Endothelial cell (in vitro differentiated cells): ENCODE results near the gene FMO4. TPM values are rescaled to one million over a fixed set of nuclear protein-coding genes. Genes with fewer than 3 reads are reported as not detected.
"Not testable (repeated sequence)": the region's sequence is repeated elsewhere in the genome, so short reads cannot be mapped to it uniquely, and the experiment has no call there.

ENCODE experiments used
- DNase-seq: peaks from one replicate; pipeline ENCODE4 v3.0.0; 2021; ENCODE audit warnings: low spot score
- H3K27ac Mint-ChIP-seq: one replicate; pipeline ENCODE4 v1.8.0; 2021; ENCODE audit warnings: mixed read lengths, inconsistent platforms; ENCODE audit not compliant: unreplicated experiment
- H3K27me3 Mint-ChIP-seq: one replicate; pipeline ENCODE4 v1.8.0; 2021; ENCODE audit warnings: mild to moderate bottlenecking, moderate library complexity, mixed read lengths, inconsistent platforms; ENCODE audit not compliant: unreplicated experiment
- H3K36me3 Mint-ChIP-seq: one replicate; pipeline ENCODE4 v1.8.0; 2021; ENCODE audit warnings: mild to moderate bottlenecking, low read depth, mixed read lengths, inconsistent platforms; ENCODE audit not compliant: unreplicated experiment
- H3K4me1 Mint-ChIP-seq: one replicate; pipeline ENCODE4 v1.8.0; 2021; ENCODE audit warnings: mild to moderate bottlenecking, mixed read lengths, inconsistent platforms; ENCODE audit not compliant: unreplicated experiment
- H3K4me3 Mint-ChIP-seq: one replicate; pipeline ENCODE4 v1.8.0; 2021; ENCODE audit warnings: mild to moderate bottlenecking, mixed read lengths, inconsistent platforms; ENCODE audit not compliant: unreplicated experiment
- H3K9me3 Mint-ChIP-seq: one replicate; pipeline ENCODE4 v1.8.0; 2021; ENCODE audit warnings: mixed read lengths, inconsistent platforms; ENCODE audit not compliant: unreplicated experiment
- total RNA-seq: library from RNA; stranded (reverse); fragmentation: NEBNext Ultra II Directional; extraction: Animal tissue kit (Norgen Biotek cat#: 25700); gene quantifications from one replicate; pipeline ENCODE4 v1.2.1, GENCODE V29; 2021; ENCODE audit not compliant: unreplicated experiment
- TF ChIP-seq, protein P1 (sequence below): fragments of 200-600 bp; sonication (generic); IDR thresholded peaks from one replicate; pipeline ENCODE4 v1.5.0; 2021; ENCODE audit warnings: antibody characterized with exemption; ENCODE audit not compliant: unreplicated experiment

Gene FMO4
- total RNA-seq, 1 donor from 2014 or later, result 2.4 TPM

DNA sequence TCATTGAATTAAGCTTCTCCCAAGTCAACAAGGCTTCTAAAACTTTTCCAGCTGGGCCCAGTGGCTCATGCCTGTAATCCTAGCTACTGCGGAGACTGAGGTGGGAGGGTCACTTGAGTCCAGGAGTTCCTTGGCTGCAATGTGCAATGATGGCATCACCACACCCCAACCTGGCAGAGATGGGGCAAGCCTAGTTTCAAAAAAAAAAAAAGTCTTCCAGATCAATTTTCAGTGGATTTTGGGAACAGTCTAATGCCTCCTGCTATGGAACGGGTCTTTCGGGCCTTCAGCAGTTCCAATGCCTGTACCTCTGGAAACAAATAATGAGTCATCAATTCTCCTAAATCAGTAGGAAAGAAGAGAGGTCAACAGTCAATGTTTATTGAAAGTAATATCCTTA, 38.0 kb downstream of the FMO4 start:
- H3K27me3 Mint-ChIP-seq, result no peaks in the 10 kb centered on the region
- TF ChIP-seq, protein P1, sequence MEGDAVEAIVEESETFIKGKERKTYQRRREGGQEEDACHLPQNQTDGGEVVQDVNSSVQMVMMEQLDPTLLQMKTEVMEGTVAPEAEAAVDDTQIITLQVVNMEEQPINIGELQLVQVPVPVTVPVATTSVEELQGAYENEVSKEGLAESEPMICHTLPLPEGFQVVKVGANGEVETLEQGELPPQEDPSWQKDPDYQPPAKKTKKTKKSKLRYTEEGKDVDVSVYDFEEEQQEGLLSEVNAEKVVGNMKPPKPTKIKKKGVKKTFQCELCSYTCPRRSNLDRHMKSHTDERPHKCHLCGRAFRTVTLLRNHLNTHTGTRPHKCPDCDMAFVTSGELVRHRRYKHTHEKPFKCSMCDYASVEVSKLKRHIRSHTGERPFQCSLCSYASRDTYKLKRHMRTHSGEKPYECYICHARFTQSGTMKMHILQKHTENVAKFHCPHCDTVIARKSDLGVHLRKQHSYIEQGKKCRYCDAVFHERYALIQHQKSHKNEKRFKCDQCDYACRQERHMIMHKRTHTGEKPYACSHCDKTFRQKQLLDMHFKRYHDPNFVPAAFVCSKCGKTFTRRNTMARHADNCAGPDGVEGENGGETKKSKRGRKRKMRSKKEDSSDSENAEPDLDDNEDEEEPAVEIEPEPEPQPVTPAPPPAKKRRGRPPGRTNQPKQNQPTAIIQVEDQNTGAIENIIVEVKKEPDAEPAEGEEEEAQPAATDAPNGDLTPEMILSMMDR, result no peak
- DNase-seq, result no peak
- H3K36me3 Mint-ChIP-seq, result no peaks in the 10 kb centered on the region
- H3K27ac Mint-ChIP-seq, result no peak overlapping the region
- H3K9me3 Mint-ChIP-seq, result no peaks in the 10 kb centered on the region
- H3K4me3 Mint-ChIP-seq, result no peak overlapping the region
- peaks cover 7% of the 10 kb centered on the region for H3K4me1 Mint-ChIP-seq

DNA sequence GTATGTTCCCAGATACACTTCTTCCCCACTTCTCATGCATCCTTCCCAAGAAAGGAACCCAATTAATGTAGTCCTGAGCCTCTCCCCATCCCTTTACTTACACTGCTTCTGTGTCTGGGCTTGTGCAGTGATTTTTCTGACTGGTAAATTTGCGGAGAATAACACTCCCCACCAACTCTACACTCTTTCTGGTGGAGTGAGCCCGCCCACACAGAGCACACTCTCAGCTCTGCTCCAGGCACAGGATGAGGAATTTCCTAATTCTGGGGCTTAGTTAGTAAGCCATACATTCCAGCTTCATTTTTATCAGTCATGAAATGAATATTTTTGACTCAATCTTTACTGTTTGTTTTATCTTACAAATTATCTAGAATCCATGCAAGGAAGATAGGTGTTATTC, 38.6 kb downstream of the FMO4 start:
- H3K27ac Mint-ChIP-seq, result no peak overlapping the region
- no peaks in the 10 kb centered on the region for H3K9me3 Mint-ChIP-seq
- no peaks in the 10 kb centered on the region for H3K36me3 Mint-ChIP-seq
- H3K27me3 Mint-ChIP-seq, result no peaks in the 10 kb centered on the region
- H3K4me3 Mint-ChIP-seq, result no peak overlapping the region
- TF ChIP-seq, protein P1, result no peak
- DNase-seq, result no peak
- H3K4me1 Mint-ChIP-seq, result peaks cover 7% of the 10 kb centered on the region

DNA sequence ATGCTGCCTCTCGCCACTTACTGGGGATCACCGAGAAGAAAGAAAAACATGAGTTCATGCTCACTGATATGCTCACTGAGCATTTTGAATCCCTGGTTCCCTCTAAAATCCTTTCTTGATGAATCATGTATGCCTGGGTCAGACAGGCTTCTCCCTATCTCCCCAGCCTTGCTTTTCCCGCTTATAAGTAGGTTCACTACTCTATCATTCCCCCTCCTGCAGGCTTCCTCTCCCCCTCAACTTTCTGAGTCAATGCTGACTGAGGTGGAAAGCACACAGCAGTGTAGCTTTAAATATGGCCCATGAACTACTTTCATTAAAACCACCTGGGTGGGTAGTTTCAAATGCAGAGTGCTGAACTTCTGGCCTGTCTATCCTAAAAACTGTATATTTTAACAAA, 41.7 kb downstream of the FMO4 start:
- H3K27ac Mint-ChIP-seq, result no peak overlapping the region
- no peak for DNase-seq
- no peaks in the 10 kb centered on the region for H3K27me3 Mint-ChIP-seq

DNA sequence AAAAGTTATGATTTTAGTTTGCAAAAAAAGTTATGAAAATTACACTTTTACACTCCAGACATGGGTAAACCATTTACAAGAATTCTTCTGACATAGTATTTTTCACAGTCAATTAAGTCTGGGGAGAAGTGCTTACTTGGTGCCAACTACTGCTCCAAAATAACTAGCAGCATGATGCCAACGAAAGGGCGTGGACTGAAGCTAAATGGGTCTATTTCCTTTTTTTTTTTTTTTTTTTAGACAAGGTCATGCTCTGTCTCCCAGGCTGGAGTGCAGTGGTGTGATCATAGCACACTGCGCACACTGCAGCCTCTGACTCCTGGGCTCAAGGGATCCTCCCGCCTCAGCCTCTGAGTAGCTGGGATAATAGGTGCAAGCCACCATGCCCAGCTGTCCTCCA, 43.2 kb downstream of the FMO4 start:
- no peak for DNase-seq
- Mint-ChIP-seq H3K4me3 (no peak overlapping the region), H3K36me3 (no peaks in the 10 kb centered on the region), H3K27me3 (no peaks in the 10 kb centered on the region), H3K27ac (no peak overlapping the region), H3K9me3 (no peaks in the 10 kb centered on the region), H3K4me1 (peaks cover 7% of the 10 kb centered on the region)
- TF ChIP-seq, protein P1, result no peak

More for the DNA sequence above, 41.7 kb downstream of the FMO4 start:
- H3K4me1 Mint-ChIP-seq, result peaks cover 7% of the 10 kb centered on the region
- TF ChIP-seq, protein P1, result no peak
- H3K36me3 Mint-ChIP-seq, result no peaks in the 10 kb centered on the region
- H3K4me3 Mint-ChIP-seq, result no peak overlapping the region
- H3K9me3 Mint-ChIP-seq, result no peaks in the 10 kb centered on the region

DNA sequence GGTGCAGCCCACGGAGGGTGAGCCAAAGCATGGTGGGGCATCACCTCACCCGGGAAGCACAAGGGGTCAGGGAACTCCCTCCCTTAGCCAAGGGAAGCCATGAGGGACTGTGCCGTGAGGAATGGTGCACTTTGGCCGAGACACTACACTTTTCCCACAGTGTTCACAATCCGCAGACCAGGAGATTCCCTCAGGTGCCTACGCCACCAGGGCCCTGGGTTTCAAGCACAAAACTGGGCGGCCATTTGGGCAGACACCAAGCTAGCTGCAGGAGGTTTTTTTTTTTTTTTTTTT, 45.3 kb downstream of the FMO4 start:
- not testable (repeated sequence) for H3K4me3 Mint-ChIP-seq, H3K9me3 Mint-ChIP-seq, H3K27me3 Mint-ChIP-seq, DNase-seq, H3K36me3 Mint-ChIP-seq, H3K4me1 Mint-ChIP-seq, H3K27ac Mint-ChIP-seq
